Loucy (cell line): ENCODE measurements around the gene CABP4.

Experiments
- H2AFZ ChIP-seq: fragments of 200-600 bp; sonication (generic); 2 replicates; pipeline ENCODE4 v1.6.0; 2016; ENCODE audit warnings: antibody characterized with exemption, mild to moderate bottlenecking, low read length, moderate library complexity
- H3F3A ChIP-seq: fragments of 200-600 bp; 2 replicates; pipeline ENCODE4 v1.6.0; 2016; ENCODE audit warnings: antibody characterized with exemption, low read depth, mild to moderate bottlenecking
- H3K27me3 ChIP-seq: fragments of 200-600 bp; sonication (generic); 2 replicates; pipeline ENCODE4 v1.6.1; 2014; ENCODE audit warnings: low read length, mild to moderate bottlenecking; ENCODE audit not compliant: insufficient read depth, poor library complexity, severe bottlenecking
- H3K36me3 ChIP-seq: fragments of 200-600 bp; sonication (generic); 2 replicates; pipeline ENCODE4 v1.6.1; 2016; ENCODE audit warnings: low read length; ENCODE audit not compliant: insufficient read depth
- H3K4me1 ChIP-seq: fragments of 200-600 bp; sonication (generic); 2 replicates; pipeline ENCODE4 v1.5.1; 2014; ENCODE audit warnings: low read length, mild to moderate bottlenecking; ENCODE audit not compliant: insufficient read depth, poor library complexity, severe bottlenecking
- H3K4me2 ChIP-seq: fragments of 200-600 bp; sonication (generic); 2 replicates; pipeline ENCODE4 v1.6.0; 2014; ENCODE audit warnings: antibody characterized with exemption, low read length, low read depth, mild to moderate bottlenecking; ENCODE audit not compliant: poor library complexity, severe bottlenecking
- H3K4me3 ChIP-seq: fragments of 200-600 bp; sonication (generic); 2 replicates; pipeline ENCODE4 v1.5.1; 2014; ENCODE audit warnings: low read length, mild to moderate bottlenecking, mixed read lengths; ENCODE audit not compliant: poor library complexity, severe bottlenecking
- H3K79me2 ChIP-seq: fragments of 200-600 bp; sonication (generic); 2 replicates; pipeline ENCODE4 v1.6.1; 2014; ENCODE audit warnings: low read length; ENCODE audit not compliant: insufficient read depth
- H3K9ac ChIP-seq: fragments of 200-600 bp; sonication (generic); 2 replicates; pipeline ENCODE4 v1.6.0; 2014; ENCODE audit warnings: mild to moderate bottlenecking, low read depth, low read length, moderate library complexity; ENCODE audit not compliant: poor library complexity, severe bottlenecking
- H3K9me2 ChIP-seq: fragments of 200-600 bp; sonication (generic); replicated peaks from 2 replicates; pipeline ENCODE4 v1.6.1; 2016; ENCODE audit warnings: low read depth, low read length, mixed read lengths
- H3K9me3 ChIP-seq: fragments of 200-600 bp; sonication (generic); 2 replicates; pipeline ENCODE4 v1.6.1; 2014; ENCODE audit warnings: mild to moderate bottlenecking, antibody characterized with exemption, low read length, low read depth; ENCODE audit not compliant: insufficient read depth
- H4K20me1 ChIP-seq: fragments of 200-600 bp; sonication (generic); 2 replicates; pipeline ENCODE4 v1.6.0; 2014; ENCODE audit warnings: antibody characterized with exemption, low read length, mild to moderate bottlenecking; ENCODE audit not compliant: insufficient read depth, poor library complexity, severe bottlenecking
- CTCF ChIP-seq: fragments of 200-600 bp; sonication (generic); conservative IDR thresholded peaks from 2 replicates; pipeline ENCODE4 v1.5.1; 2014; ENCODE audit warnings: mild to moderate bottlenecking, antibody characterized with exemption, low read length
- EZH2phosphoT487 ChIP-seq: fragments of 200-600 bp; IDR thresholded peaks from 2 replicates; pipeline ENCODE4 v1.6.1; 2018; ENCODE audit warnings: antibody characterized with exemption, mild to moderate bottlenecking, moderate library complexity, borderline replicate concordance

CABP4 gene

GRCh38 chr11:67504950-67505581, 49.9 kb downstream of the CABP4 start, which contains the start of gene PITPNM1:
Gene PITPNM1, minus strand, starts transcription at chr11:67505363. Its CDS starts 1,183 bp downstream, at chr11:67504180.
- TF ChIP-seq CTCF = no peak
- TF ChIP-seq EZH2phosphoT487 = no peak
- peaks cover 4% of the 10 kb centered on the region; the same call in 1 of the 2 replicates for H3K36me3 ChIP-seq
- peaks cover 31% of the 10 kb centered on the region for H4K20me1 ChIP-seq
- H3K9ac ChIP-seq = peak within 1 kb of the TSS; percentile 80
- peak within 1 kb of the TSS; percentile 95 for H3K4me3 ChIP-seq
- peaks cover 48% of the 10 kb centered on the region for H3K4me1 ChIP-seq
- no peaks in the 10 kb centered on the region for H3K9me3 ChIP-seq
- peak within 1 kb of the TSS; percentile 98 for H3K4me2 ChIP-seq
- peaks cover 38% of the 10 kb centered on the region for H3K79me2 ChIP-seq
- no peaks in the 10 kb centered on the region for H3K9me2 ChIP-seq
- H2AFZ ChIP-seq = peak within 1 kb of the TSS; percentile 34; the same call in 1 of the 2 replicates
- peaks cover 6% of the 10 kb centered on the region for H3F3A ChIP-seq
- H3K27me3 ChIP-seq = no peaks in the 10 kb centered on the region

GRCh38 chr11:67505605-67506396, 50.6 kb downstream of the CABP4 start:
- H2AFZ ChIP-seq = no peak overlapping the region
- no peaks in the 10 kb centered on the region for H3K9me2 ChIP-seq
- H3F3A ChIP-seq = peaks cover 6% of the 10 kb centered on the region
- H3K4me3 ChIP-seq = peak overlapping the region; percentile 95
- no peaks in the 10 kb centered on the region for H3K9me3 ChIP-seq
- peaks cover 38% of the 10 kb centered on the region for H3K79me2 ChIP-seq
- H3K27me3 ChIP-seq = no peaks in the 10 kb centered on the region
- peaks cover 4% of the 10 kb centered on the region; the same call in 1 of the 2 replicates for H3K36me3 ChIP-seq
- peak overlapping the region; percentile 80 for H3K9ac ChIP-seq
- peaks cover 41% of the 10 kb centered on the region for H3K4me1 ChIP-seq
- TF ChIP-seq CTCF (peak; percentile 88), EZH2phosphoT487 (no peak)
- H4K20me1 ChIP-seq = peaks cover 31% of the 10 kb centered on the region
- peak overlapping the region; percentile 98 for H3K4me2 ChIP-seq

- no peak overlapping the region for H2AFZ ChIP-seq
- no peaks in the 10 kb centered on the region for H3K27me3 ChIP-seq
Measured at GRCh38 chr11:67506426-67507051, 51.4 kb downstream of the CABP4 start.

More at GRCh38 chr11:67506426-67507051, 51.4 kb downstream of the CABP4 start:
- Histone ChIP-seq H3K4me1 (peaks cover 36% of the 10 kb centered on the region), H3K9ac (peak overlapping the region; percentile 74), H3K36me3 (peaks cover 4% of the 10 kb centered on the region; the same call in 1 of the 2 replicates), H4K20me1 (peaks cover 31% of the 10 kb centered on the region), H3K79me2 (peaks cover 38% of the 10 kb centered on the region), H3K4me3 (peak overlapping the region; percentile 86), H3F3A (peaks cover 6% of the 10 kb centered on the region), H3K9me2 (no peaks in the 10 kb centered on the region), H3K9me3 (no peaks in the 10 kb centered on the region), H3K4me2 (peak overlapping the region; percentile 98)
- TF ChIP-seq CTCF = no peak; the same call in 1 of the 2 replicates
- no peak for TF ChIP-seq EZH2phosphoT487
